CD4-positive, alpha-beta T cell treated with Interleukin-17A for 4 hours (primary cell): Measurements from ENCODE around the gene ADGB.
"Not testable (repeated sequence)": the region's sequence is repeated elsewhere in the genome, so short reads cannot be mapped to it uniquely, and the experiment has no call there.

ENCODE experiments used
- DNase-seq: peaks from one replicate; pipeline ENCODE4 v3.0.0-alpha.2; 2020; ENCODE audit warnings: mixed read lengths

The ADGB gene

GRCh38 chr6:146770275-146770964 lies 171.6 kb downstream of the ADGB start:
- DNase-seq: peak; percentile 3

- DNase-seq: peak; percentile 55
Observed at GRCh38 chr6:146770965-146771735, 172.4 kb downstream of the ADGB start.

GRCh38 chr6:146775220-146775619 lies 176.4 kb downstream of the ADGB start:
- no peak for DNase-seq

GRCh38 chr6:146781836-146782235 lies 183.1 kb downstream of the ADGB start:
- no peak for DNase-seq

- peak; percentile 18 for DNase-seq
Observed at GRCh38 chr6:146785001-146785585, 186.3 kb downstream of the ADGB start.

GRCh38 chr6:146787876-146788508 lies 189.2 kb downstream of the ADGB start:
- DNase-seq: no peak

GRCh38 chr6:146790561-146791091 lies 191.9 kb downstream of the ADGB start:
- DNase-seq: no peak

GRCh38 chr6:146791930-146792329 lies 193.2 kb downstream of the ADGB start:
- no peak for DNase-seq

GRCh38 chr6:146793218-146793617 lies 194.4 kb downstream of the ADGB start:
- not testable (repeated sequence) for DNase-seq

- no peak for DNase-seq
Observed at GRCh38 chr6:146795479-146796133, 196.8 kb downstream of the ADGB start.

GRCh38 chr6:146803167-146803566 lies 204.4 kb downstream of the ADGB start:
- not testable (repeated sequence) for DNase-seq

GRCh38 chr6:146803601-146804000 lies 204.8 kb downstream of the ADGB start:
- no peak for DNase-seq

GRCh38 chr6:146805546-146806325 lies 207.0 kb downstream of the ADGB start:
- DNase-seq: no peak

GRCh38 chr6:146809014-146809413 lies 210.2 kb downstream of the ADGB start:
- DNase-seq: not testable (repeated sequence)

GRCh38 chr6:146812811-146813321 lies 214.1 kb downstream of the ADGB start:
- not testable (repeated sequence) for DNase-seq

GRCh38 chr6:146813554-146813953 lies 214.8 kb downstream of the ADGB start:
- DNase-seq: no peak

GRCh38 chr6:146814148-146814750 lies 215.5 kb downstream of the ADGB start:
- no peak for DNase-seq

GRCh38 chr6:146815511-146816462 lies 217.0 kb downstream of the ADGB start:
- not testable (repeated sequence) for DNase-seq

- DNase-seq: no peak
Observed at GRCh38 chr6:146819596-146820320, 221.0 kb downstream of the ADGB start.
